Esophagus squamous epithelium (tissue), 5 donors: ENCODE measurements around the gene COMTD1. TPM values are rescaled to one million over a fixed set of nuclear protein-coding genes. Genes with fewer than 3 reads are reported as not detected.
"Not testable (repeated sequence)": the region's sequence is repeated elsewhere in the genome, so short reads cannot be mapped to it uniquely, and the experiment has no call there.

Experiments used
- DNase-seq: peaks from one replicate; lab custom pipeline; 2025; lab: John Stamatoyannopoulos, UW
- H3K27ac ChIP-seq, 4 donors: fragments of 200-600 bp; sonication (generic); one replicate each; pipeline ENCODE4 v1.5.1; 2016 to 2019; ENCODE audit warnings: mild to moderate bottlenecking in 1 of 4
- H3K27me3 ChIP-seq, 4 donors: fragments of 200-600 bp; sonication (generic); 1 replicate in 3 of 4; 2 replicates in 1 of 4; pipeline versions ENCODE4 v1.5.1 to v1.6.0; 2017 to 2021; ENCODE audit warnings: antibody characterized with exemption in 1 of 4
- H3K36me3 ChIP-seq, 3 donors: fragments of 200-600 bp; sonication (generic); one replicate each; pipeline ENCODE4 v1.5.1; 2016 to 2019
- H3K4me1 ChIP-seq, 3 donors: fragments of 200-600 bp; sonication (generic); one replicate each; pipeline ENCODE4 v1.5.1; 2017 to 2019
- H3K4me3 ChIP-seq, 4 donors: fragments of 200-600 bp; sonication (generic); 1 replicate in 3 of 4; 2 replicates in 1 of 4; pipeline ENCODE4 v1.5.1; 2016 to 2019; ENCODE audit warnings: mild to moderate bottlenecking in 2 of 4, moderate library complexity in 1 of 4
- H3K9me3 ChIP-seq, 3 donors: fragments of 200-600 bp; sonication (generic); one replicate each; pipeline ENCODE4 v1.5.1; 2016 to 2019
- POLR2A ChIP-seq, 4 donors: fragments of 450-650 bp; IDR thresholded peaks; one replicate each; pipeline ENCODE4 v1.6.1; 2017; ENCODE audit warnings: antibody characterized with exemption in 4 of 4, mild to moderate bottlenecking in 4 of 4, moderate library complexity in 3 of 4
- WGBS, 2 donors: methylation state at CpG; one replicate each; pipeline ENCODE4 v1.1.5; 2018; 5-methylcytosine and 5-hydroxymethylcytosine counted together
- intact Hi-C: fragments of 100-400 bp; cut with DNase I; formaldehyde crosslinking; loops from one replicate; pipeline ENCODE4 v1.15.0; 2022
- total RNA-seq, 4 donors: library from RNA; depleted of rRNA; stranded (reverse); fragments of >200 nt; gene quantifications; one replicate each; pipeline ENCODE4 v1.1.0, GENCODE V29; 2016
- TF ChIP-seq, protein P1 (sequence below), 6 experiments: fragments of 450-650 bp in 4 of 6; fragments of 200-600 bp in 2 of 6; sonication (generic) in 2 of 6; IDR thresholded peaks; one replicate each; pipeline ENCODE4 v1.5.1; 2016 to 2019; ENCODE audit warnings: antibody characterized with exemption in 6 of 6, mild to moderate bottlenecking in 4 of 6, moderate library complexity in 4 of 6
- donor health status: DM: yes; HTN: yes; CAD: no.

Gene COMTD1
- total RNA-seq, 4 donors from 2014 or later: 87.8 to 139 (median 111) TPM

DNA sequence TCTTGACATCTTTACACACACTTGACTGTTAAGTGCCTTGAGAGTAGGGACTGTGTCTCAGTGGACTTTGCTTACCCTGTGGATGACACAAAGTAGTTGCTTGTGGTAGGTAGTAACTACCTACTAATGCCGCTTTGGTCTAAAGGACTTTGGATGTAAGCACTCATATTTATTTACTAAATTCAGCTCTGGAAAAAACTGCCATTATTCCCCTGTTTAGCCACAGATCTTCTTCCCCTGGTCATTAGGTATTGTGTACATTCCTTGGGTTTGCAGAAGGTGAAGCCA is 28.0 kb downstream of the COMTD1 start:
- no peak for TF ChIP-seq POLR2A (IDR thresholded peaks at IDR 0.05)
- TF ChIP-seq, protein P1, sequence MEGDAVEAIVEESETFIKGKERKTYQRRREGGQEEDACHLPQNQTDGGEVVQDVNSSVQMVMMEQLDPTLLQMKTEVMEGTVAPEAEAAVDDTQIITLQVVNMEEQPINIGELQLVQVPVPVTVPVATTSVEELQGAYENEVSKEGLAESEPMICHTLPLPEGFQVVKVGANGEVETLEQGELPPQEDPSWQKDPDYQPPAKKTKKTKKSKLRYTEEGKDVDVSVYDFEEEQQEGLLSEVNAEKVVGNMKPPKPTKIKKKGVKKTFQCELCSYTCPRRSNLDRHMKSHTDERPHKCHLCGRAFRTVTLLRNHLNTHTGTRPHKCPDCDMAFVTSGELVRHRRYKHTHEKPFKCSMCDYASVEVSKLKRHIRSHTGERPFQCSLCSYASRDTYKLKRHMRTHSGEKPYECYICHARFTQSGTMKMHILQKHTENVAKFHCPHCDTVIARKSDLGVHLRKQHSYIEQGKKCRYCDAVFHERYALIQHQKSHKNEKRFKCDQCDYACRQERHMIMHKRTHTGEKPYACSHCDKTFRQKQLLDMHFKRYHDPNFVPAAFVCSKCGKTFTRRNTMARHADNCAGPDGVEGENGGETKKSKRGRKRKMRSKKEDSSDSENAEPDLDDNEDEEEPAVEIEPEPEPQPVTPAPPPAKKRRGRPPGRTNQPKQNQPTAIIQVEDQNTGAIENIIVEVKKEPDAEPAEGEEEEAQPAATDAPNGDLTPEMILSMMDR (IDR thresholded peaks at IDR 0.05): no peak
- Histone ChIP-seq H3K27me3 (no peaks in the 10 kb centered on the region), H3K9me3 (no peaks in the 10 kb centered on the region), H3K4me1 (peaks cover 27 to 88% (median 69%) of the 10 kb centered on the region in 3 donors), H3K27ac (peak overlapping the region; percentile 97 to 100 (median 98)), H3K36me3 (peaks cover 0 to 10% (median 0%) of the 10 kb centered on the region in 3 donors), H3K4me3 (no peak overlapping the region)
- WGBS, 2 donors: 55 to 57% methylated on average over 1 of the region's 1 CpG
- intact Hi-C loops: no loop called here
- DNase-seq: no peak

GRCh38 chr10:75207079-75207856 is 28.5 kb downstream of the COMTD1 start:
- H3K4me3 ChIP-seq: no peak overlapping the region
- peak overlapping the region; percentile 97 to 100 (median 98) for H3K27ac ChIP-seq
- no peak for TF ChIP-seq POLR2A (IDR thresholded peaks at IDR 0.05)
- TF ChIP-seq, protein P1 (IDR thresholded peaks at IDR 0.05): no peak
- 55 to 64% methylated on average over 13 of the region's 13 CpGs for WGBS, 2 donors
- peaks cover 30 to 88% (median 69%) of the 10 kb centered on the region in 3 donors for H3K4me1 ChIP-seq
- H3K27me3 ChIP-seq: no peaks in the 10 kb centered on the region
- H3K36me3 ChIP-seq: peaks cover 0 to 5% (median 0%) of the 10 kb centered on the region in 3 donors
- H3K9me3 ChIP-seq: no peaks in the 10 kb centered on the region
- intact Hi-C loops: no loop called here
- no peak for DNase-seq

- H3K27ac ChIP-seq: peak overlapping the region; percentile 97 to 100 (median 98)
Measured at GRCh38 chr10:75206638-75207037, 29.1 kb downstream of the COMTD1 start.

DNA sequence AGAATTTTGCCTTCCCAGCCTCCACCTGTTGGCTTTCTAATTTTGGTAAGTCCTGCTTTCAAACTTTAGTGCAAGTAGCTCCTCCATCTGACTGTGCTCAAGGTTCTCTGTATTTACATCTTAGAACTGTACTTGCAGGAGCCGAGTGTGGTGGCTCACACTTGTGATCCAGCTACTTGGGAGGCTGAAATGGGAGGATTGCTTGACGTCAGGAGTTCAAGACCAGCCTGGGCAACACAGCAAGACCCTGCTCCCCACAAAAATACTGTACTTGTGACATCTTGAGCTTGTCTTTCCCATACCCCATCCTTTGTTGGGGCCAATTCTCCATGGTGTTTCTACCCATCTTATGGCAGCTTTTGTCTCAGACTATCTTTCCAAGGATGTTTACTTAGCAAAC is 29.8 kb downstream of the COMTD1 start:
- Histone ChIP-seq H3K9me3 (no peaks in the 10 kb centered on the region), H3K27ac (peak overlapping the region; percentile 97 to 100 (median 98)), H3K27me3 (no peaks in the 10 kb centered on the region), H3K4me3 (no peak overlapping the region), H3K36me3 (no peaks in the 10 kb centered on the region), H3K4me1 (peaks cover 32 to 90% (median 68%) of the 10 kb centered on the region in 3 donors)
- no peak for DNase-seq
- TF ChIP-seq, protein P1 (IDR thresholded peaks at IDR 0.05): no peak
- TF ChIP-seq POLR2A (IDR thresholded peaks at IDR 0.05): no peak
- WGBS, 2 donors: 82 to 92% methylated on average over 2 of the region's 2 CpGs
- intact Hi-C loops: no loop called here

More at GRCh38 chr10:75206638-75207037, 29.1 kb downstream of the COMTD1 start:
- H3K36me3 ChIP-seq, H3K27me3 ChIP-seq, intact Hi-C loops, H3K4me3 ChIP-seq, H3K9me3 ChIP-seq, DNase-seq: not testable (repeated sequence)
- 46 to 52% methylated on average over 13 to 14 of the region's 14 CpGs for WGBS, 2 donors
- H3K4me1 ChIP-seq: peaks cover 32 to 88% (median 68%) of the 10 kb centered on the region in 3 donors

DNA sequence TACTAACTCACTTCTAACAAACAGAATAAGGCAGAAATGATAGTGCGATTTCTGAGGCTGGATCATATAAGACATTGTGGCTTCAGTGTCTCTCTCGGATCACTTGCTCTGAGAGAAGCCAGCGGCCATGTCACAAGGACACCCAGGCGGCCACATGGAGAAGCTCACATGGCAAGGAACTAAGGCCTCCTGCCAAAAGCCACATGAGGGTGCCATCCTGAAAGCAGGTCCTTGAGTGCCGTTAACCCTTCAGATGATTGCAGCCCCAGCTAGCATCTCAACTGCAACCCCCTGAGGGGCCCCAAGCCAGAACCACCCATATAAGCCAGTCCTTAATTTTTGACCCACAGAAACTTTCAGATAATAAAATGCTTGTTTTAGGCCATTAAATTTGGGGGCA is 32.0 kb downstream of the COMTD1 start:
- H3K4me3 ChIP-seq: no peak overlapping the region
- TF ChIP-seq, protein P1 (IDR thresholded peaks at IDR 0.05): no peak
- no peak for TF ChIP-seq POLR2A (IDR thresholded peaks at IDR 0.05)
- no peaks in the 10 kb centered on the region for H3K27me3 ChIP-seq
- no peak for DNase-seq
- intact Hi-C loops: no loop called here
- no peaks in the 10 kb centered on the region for H3K9me3 ChIP-seq
- 96 to 97% methylated on average over 5 of the region's 5 CpGs for WGBS, 2 donors
- no peaks in the 10 kb centered on the region for H3K36me3 ChIP-seq
- peaks cover 32 to 88% (median 56%) of the 10 kb centered on the region in 3 donors for H3K4me1 ChIP-seq
- peak overlapping the region; percentile 72 to 100 (median 97) for H3K27ac ChIP-seq

DNA sequence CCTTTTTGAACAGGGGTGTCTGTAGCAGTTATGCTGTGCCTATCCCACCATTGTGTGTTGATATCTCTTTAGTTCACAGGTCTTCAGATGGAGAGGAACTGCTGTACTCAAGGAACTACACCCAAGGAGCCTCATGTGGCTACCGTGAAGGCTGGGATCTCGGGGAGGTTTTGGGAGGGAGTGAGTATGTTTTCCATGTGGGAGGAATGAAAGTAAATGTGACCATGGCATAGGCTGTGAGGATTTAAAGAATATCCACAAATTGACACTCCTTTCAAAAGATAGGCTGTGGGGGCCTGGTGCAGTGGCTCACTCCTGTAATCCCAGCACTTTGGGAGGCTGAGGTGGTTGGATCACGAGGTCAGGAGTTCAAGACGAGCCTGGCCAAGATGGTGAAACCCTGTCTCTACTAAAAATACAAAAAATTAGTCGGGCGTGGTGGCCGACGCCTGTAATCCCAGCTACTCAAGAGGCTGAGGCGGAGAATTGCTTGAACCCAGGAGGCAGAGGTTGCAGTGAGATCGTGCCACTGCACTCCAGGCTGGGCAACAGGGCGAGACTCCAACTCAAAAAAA is 32.6 kb downstream of the COMTD1 start:
- intact Hi-C loops, H3K36me3 ChIP-seq, H3K9me3 ChIP-seq, H3K4me3 ChIP-seq, DNase-seq, H3K27me3 ChIP-seq: not testable (repeated sequence)
- peaks cover 29 to 88% (median 53%) of the 10 kb centered on the region in 3 donors for H3K4me1 ChIP-seq
- peak overlapping the region; percentile 83 to 100 (median 97) for H3K27ac ChIP-seq
- 44 to 71% methylated on average over 9 to 11 of the region's 11 CpGs for WGBS, 2 donors
